ENCODE results near the gene EDN2.

EDN2 gene

DNA sequence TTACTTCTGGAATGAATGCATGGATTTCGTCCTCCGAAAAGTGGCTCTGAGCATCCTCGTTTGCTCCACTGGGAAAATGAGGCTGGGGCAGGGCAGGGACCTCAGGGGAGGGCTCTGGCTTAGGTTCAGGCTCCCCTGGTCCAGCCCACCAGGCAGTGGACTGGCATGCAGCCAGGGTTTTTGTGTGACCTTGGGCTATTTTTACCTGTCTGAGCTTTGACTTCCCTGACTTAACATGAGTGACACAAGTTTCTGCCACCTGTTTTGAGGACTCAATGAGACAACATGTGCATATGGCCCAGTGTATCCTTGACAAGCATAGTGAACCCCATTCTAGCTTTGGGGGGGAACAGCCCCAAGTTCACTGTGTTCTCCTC, 32.6 kb upstream of the EDN2 start:
- no peak for DNase-seq (ENCODE audit: low read depth)

DNA sequence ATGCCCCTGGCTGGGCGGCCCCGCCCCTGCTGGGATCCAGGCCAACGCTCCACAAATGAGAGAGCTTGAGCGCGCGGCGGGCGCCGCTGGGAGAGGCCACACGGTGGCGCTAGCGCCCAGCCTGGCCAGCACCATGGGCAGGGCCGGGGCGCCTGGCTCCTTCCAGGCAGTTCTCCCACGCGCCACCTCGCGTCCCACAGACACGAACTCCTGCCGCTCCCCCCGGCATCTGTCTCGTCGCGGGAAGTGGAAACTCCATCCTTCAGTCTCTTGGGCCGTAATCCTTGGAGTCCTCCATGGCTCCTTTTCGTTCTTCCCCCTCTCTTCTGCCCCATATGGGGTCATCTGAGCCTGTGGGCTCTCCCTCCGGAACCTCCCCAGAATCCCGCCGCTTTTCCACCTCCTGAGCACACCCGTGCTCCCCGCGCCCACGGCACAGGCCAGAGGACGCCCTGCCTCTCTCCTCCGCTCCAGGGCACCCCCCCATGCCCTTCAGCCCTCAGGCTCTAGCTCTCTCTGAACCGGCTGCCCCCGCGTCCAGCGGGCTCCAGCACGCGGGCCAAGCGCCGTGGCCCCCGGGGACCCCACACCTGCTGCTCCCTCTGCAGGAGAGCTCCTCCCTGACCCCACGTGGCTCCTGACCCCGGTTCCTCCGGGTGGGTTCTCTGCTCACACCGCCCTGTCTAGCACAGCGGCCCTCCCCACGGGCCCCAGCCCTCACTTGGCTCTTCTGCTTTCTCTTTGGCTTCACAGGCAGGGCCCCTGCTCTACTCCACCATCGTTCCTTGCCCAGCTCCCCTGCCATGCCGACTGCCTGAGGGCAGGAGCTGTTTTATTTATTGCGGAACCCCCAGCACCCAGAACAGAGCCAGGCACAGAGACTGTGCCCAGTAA, 31.9 kb upstream of the EDN2 start:
- DNase-seq (ENCODE audit: low read depth), result peak; percentile 81

DNA sequence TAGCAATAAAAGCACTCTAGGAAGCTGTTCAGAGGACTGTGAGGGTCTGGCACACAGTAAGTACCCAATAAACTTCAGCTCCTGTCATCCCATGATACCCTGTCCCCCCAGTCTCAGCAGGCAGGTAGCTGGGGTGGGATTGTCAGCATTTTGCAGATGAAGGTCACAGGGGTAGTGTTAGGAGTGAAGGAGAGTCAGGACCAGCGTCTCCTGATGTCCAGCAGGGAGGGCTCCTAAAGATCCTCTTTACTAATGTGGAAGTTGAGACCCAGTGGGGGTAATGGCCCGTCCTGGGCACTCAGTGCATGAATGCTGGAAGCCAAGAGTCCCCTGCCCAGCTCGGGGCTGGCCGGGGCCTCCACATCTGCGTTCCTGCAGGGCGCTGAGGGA, 31.3 kb upstream of the EDN2 start:
- no peak for DNase-seq (ENCODE audit: low read depth)

DNA sequence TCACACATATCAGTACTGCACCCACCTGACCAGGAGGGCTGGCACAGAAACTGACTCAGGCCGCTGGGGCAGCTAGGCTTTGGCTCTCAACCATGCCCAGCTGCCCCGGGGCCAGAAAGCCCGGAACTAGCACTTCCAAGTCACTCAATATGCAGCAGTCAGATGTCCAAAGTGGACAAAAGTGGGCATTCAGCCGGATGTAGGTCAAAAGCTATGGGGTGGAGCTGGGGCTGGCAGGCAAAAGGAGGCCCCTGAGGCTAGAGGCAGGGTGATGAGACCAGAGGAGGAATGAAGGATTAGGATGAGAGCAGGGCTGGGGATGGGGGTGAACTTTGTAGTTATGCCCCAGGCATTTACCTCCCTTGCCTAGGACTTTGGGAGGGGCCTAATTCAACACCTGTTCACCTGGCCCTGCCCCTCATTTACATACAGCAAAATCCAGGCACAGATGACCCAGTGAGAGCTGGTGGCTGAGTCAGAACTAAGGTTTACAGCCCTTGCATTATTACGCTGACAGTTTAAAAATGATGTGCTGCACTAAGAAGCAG, 30.7 kb upstream of the EDN2 start:
- DNase-seq (ENCODE audit: low read depth), result no peak

DNA sequence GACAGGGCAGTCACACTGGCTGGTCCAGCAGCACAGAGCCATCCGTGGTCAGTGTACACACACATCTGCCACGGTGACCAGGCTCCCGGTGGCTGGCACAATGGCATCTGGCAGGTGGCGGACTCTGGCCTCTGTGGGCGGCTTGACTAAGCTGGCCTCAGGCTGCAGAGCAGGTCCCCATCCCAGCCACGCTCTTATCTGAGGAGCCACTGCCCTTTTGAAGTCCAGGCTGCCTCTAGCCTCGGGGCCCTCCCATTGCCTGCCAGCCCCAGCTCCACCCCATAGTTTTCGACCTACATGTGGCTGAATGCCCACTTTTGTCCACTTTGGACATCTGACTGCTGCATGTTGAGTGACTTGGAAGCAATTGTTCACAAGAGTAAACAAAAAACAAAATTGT, 29.9 kb upstream of the EDN2 start:
- no peak for DNase-seq (ENCODE audit: low read depth)

DNA sequence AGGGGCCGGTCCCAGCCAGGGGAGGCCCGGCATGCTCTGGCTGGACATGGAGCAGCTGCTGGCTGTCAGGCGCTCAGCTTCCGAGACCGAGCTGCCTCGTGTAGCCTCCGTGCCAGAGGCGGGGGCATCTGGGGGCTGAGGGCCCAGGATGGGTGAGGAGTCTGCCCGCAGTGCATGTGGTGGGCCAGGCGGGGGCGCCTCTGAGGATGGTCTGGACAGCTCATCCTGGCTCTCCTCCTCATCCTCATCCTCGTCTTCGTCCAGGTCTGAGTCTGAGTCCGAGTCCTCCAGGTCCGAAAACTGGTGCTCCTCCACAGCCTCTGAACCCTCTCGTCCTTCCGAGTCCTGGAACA, 28.9 kb upstream of the EDN2 start:
- DNase-seq (ENCODE audit: low read depth), result no peak

DNA sequence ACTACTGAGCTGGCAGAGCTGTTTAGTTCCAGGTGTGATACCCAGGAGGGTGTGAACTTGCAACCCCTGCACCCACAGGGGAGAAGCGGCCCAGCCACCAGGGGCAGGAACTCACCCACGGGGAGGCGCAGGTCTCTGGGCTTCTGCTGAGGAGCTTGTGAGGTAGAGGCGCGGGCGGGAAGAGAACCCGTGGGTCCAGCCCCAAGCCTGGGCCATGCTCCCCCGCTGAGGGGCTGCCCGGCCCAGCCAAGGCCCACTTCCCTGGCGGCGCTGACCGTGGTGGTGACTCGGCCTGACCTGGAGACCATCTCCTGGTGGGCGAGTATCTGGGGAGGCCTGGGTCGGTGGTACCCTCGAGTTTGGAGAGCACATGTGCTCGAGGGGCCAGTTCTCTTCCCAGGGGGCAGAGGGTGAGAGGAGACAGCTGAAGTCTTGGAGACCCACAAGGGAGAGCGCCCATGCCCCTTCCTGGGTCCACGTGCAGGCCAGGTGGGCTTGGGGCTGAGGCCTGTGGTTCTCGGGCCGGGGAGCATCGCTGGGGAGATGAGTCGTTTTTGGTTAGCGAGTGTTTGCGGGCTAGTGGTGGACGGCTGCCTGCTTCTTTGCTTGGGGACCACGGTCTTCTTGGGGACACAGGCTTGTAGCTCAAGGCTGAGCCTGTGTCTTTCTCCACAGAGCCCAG, 28.4 kb upstream of the EDN2 start:
- no peak for DNase-seq (ENCODE audit: low read depth)

DNA sequence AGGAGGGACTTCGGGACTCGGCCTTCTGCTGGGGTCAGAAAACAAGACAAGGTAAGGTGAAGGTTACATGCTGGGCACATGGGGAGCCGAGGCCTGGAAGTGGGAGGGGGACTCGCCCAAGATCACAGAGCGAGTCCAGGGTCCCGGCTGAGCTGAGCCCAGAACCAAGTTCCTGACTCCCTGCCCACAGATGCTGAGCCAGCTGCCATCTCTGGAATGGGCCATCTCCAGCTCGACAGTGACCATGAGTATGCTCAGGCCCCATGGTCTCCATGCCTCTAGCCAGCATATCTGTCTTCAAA, 26.7 kb upstream of the EDN2 start:
- DNase-seq (ENCODE audit: low read depth), result no peak

DNA sequence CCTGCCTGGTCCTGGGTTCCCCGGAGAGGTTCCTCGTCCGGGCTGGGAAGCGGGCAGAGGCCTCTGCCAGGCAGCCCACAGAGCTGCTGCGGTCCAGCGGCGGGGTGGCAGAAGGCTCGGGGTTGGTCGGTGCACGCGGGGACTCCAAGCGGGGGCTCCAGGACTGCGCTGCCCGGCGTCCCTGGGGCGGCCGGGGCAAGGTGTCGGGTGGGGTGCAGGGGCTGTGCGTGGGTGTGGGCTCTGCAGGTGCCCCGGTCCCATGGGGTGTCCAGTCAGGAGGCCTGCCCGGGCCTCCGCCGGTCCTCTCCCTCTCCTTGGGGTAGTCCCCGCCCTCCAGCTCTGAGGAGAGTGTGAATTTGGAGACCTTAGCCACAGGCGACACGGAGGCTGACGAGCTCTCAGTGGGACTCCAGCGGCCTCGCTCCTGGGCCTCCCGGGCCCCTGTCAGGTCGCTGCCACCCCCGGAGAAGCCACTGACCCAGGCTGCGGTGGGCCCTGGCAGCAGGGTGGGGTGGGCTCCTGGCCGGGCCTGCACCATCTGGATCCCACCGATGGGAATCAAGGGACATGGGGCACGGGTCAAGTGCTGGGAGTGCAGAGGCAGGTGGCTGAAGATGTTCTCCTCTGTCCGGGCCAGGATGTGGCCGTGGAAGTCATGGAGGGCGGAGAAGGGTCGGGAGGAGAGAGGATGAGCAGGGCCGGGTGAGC, 26.2 kb upstream of the EDN2 start:
- DNase-seq (ENCODE audit: low read depth), result no peak

DNA sequence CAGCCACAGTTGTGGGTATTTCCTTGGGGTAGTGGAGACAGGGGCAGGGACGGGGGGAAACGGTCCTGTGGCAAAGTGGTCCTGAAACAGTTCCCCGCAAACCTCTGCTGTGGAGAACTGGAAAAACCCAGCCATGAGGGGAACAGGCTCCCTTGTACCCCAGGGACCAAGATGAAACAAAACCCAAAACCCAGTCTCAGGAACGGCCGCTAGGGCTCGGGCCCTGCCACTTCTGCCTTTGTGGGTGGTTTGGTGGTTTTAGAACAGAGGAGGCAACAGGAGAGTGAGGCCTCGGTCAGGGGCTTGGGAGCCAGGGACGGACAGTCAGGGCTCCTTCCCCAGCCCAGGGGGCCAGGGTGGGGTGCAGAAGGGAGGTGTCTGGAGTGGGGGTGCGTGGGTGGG, 24.8 kb upstream of the EDN2 start:
- no peak for DNase-seq (ENCODE audit: low read depth)

DNA sequence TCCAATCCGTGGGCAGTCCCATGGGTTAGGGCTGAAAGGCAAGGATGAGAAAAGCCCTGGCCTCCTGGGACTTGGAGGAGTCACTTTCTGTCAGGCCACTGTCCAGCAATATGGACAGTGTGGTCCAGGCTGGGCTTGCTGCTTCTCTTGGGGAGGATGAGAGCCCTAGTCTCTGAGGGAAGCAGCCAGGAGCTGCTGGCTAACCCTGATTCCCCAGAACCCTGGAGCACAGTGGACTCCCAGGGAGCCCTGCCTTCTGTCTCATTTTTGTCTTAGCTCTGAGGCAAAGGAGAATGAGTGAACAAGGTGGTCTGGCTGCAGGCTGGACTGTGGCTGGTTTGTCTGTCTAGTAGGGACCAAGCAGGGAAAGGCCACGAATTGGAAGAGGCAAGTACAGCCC, 23.8 kb upstream of the EDN2 start:
- no peak for DNase-seq (ENCODE audit: low read depth)

DNA sequence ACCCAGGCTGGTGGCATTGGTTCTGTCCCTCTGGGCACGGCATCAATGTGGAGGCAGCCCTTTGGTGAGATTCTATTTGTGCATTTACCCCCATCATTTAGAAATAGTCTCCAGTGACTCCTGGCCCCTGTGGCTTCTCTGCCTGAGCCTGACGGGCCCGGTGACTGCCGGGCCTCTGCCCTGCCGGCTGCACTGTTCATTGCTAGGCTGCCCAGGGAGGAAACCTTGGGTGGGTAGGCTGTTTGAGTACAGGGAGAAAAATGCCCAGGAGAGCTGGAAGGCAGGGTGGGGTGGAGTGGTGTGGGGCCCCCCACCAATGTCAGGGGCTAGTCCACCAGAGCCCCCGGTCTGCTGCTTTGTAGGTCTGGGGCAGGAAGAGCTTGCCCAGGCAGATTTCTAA, 23.4 kb upstream of the EDN2 start:
- DNase-seq (ENCODE audit: low read depth), result no peak

DNA sequence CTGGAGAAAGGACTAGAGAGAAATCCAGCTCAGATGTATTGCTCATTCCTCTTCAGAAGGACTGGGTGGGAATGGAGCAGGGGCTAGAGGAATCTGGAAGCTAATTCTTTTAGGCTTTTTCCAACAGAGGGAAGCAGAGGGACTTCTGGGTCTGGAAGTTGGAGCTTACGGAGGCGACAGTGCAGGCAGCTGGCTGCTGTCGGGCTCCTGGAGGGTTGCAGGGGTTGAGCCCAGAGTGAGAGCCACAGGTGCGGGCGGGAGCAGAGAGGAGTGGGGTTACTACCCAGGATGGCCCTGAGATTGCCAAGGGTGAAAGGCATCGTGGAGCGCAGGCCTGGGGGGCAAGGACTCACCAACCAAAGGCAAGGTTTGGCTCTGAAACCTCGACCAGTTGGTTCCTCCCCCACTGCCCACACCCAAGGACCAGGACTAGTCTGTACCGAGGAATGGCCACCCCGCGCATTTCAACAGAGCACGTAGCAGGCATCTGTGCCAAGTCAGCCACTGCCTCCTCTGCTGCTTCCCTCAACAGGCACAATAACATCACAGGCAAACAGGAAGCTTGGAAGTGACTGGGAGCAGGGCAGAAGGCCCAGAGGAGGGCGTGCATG, 22.7 kb upstream of the EDN2 start:
- no peak for DNase-seq (ENCODE audit: low read depth)

DNA sequence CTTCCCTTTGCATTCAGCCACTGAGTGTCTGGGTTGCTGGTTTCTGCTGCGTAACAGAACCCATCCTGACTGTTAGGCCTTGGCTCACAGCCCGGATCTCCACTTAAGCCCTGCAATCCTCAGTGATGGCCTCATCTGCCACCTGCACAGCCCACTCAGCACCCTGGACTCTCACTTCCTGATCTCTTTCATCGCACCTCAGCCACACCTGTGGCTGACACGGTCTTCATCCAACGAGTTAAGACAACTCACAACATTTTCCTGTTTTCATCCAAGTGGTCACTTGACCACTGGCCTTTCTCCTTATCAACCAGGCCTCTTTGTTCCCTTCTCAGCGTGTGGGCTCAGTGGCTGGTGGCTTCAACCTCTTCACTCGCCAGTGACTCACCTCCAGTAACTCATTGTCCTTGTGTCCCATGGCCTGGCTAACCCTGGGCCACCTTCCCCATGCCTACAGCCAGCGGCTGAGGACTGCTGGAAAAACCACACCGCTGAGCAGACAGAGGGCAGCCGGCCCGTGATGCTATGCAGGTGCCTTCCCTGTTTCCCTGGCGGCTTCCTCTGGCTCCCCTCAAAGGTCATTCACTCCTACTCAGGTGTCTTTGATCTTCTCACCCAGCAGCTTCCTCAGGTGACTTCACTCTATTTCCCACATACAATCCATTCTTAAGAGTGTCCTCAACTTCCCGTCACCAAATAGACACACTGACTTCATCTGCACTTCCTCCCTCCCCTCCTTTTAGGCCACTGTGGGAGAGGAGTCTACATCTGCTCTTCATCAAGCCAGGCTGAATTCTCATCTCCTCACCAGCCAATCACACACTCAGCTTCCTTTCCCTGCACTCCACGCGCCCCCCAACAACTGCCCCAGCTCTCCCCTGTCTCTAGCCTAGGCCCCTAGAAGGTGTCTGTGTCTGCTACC, 19.9 kb upstream of the EDN2 start:
- peak; percentile 86 for DNase-seq (ENCODE audit: low read depth)

DNA sequence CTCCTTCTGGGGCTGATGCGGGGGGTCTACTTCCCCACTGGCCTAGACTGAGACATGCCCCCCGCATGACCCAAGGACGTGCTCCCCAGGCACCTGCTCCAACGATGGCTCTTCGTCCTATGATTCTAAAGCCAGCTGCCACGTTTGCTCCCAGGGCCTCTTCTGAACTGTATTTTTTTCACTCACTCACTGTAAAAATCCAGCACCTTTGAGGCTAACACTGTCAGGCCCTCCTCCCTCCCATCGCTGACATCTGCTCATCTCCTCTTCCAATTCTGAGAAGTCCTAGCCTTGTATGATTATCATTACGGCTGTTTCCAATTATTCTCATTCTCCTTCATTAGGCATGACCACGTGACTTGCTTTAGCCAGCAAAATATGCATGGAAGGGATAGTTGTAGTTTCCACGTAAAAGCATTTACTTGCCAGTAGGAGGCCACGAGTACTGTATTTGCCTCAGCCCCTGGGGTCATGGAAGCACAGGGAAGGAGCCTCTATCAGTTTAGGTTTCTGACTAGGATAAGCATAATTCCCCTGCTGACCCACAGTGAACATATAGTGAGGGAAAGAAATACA, 19.1 kb upstream of the EDN2 start:
- no peak for DNase-seq (ENCODE audit: low read depth)

DNA sequence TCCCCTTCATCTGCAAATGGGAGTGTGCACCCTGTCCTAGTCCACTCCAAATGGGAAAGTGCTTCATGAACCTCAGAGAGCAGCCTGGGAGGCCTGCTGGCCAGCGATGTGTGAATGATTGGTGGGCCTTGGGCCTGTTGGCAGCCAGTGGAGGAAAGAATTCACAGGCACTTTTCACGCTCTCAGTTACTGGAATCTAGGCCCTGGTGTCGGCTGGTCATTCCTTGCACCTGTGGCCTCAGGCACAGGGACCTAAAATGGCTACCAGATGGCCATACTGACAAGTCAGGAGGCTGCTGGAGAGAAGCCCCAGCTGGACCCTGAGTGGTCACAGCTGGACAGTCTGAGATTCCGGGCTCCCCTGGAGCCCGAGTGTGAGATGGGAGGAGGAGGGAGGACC, 18.4 kb upstream of the EDN2 start:
- DNase-seq (ENCODE audit: low read depth), result no peak

DNA sequence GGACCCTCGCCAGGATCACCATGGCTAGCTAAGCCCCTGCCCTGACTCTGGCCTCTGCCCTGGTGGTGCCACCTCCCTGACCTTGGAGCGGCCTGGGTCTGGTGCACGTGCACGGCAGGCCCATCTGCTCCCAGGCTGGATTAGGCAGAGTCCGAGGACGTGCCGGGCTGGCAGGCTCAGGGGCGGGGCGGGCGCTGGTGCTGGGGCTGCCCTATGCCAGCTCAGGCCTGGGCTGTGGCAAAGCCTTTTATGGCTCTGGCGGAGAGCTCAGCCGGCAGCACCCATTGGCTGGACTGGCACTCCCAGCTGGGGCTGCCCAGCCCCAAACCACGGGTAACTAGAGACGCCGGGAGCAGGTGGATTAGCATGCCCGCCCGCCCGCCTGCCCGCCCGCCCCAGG, 17.1 kb upstream of the EDN2 start:
- DNase-seq (ENCODE audit: low read depth), result no peak

DNA sequence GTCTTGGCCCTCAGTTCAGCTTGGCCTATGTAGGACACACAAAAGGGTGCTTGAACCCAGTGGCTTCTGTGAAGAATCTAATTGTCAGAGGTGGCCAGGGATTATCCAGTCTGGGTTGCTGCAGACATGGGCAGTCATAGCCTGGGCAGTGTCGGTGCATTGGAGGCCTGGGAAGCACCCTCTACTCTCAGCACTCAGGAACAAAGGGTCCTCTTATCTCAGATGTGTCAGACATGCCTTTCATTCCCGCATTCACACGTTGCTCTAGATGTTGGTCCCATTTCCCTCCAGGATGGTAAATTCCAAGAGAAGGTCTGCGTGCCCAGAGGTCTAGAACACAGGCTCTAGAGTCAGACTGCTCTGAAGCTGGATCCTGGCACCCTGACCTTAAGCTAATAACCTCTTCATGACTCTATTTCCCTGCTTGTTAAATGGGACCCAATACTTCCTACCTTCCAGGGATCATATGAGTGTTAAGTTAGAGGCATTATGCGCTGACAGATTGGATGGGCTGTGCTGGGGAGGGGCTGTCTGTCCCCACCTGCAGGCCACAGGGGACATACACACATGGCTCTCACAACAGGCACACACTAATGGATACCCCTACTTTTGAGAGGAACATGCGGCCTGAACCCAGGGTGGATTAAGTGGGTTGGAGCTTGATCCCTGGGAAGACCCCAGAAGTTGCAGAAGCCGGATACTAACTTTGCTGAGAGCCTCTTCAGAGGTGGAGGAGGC, 16.5 kb upstream of the EDN2 start:
- DNase-seq (ENCODE audit: low read depth), result no peak

DNA sequence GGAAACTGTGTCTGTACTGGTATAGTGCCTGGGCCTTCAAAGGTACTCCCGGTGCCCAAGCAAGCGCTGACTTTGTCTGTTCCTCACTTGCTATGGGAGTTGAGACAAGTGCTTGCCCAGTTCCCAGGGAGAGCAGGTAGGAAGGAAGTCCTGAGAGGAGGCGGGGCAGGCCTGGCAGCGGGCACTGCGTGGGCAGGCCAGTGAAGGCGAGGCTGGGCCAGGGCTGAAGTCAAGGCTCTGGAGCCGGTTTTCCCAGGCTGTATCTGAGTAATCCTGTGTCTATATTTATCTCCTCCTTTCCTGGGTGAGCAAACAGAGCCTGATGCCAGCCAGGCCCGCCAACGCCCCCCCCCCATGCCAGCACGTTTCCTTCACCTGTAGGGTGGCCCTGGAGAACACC, 15.9 kb upstream of the EDN2 start:
- DNase-seq (ENCODE audit: low read depth), result no peak

DNA sequence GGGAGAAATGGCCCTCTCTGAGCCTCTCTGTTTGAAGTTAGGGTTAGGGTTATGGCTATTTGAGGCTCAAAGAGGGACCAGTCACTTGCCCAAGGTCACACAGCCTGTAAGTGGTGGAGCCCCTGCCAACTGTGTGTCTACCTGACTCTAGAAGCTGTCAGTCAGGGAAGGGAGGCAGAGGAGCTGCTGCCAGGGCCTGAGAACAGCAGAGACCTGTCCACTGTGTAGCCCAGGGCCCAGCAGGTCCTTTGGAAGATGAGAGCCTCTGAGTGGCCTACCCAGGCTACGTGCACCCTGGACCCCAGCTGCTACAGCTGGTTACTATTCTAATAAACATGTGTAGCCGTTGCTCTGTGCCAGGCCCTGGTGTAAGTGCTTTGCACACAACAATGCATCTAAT, 15.1 kb upstream of the EDN2 start:
- no peak for DNase-seq (ENCODE audit: low read depth)

DNA sequence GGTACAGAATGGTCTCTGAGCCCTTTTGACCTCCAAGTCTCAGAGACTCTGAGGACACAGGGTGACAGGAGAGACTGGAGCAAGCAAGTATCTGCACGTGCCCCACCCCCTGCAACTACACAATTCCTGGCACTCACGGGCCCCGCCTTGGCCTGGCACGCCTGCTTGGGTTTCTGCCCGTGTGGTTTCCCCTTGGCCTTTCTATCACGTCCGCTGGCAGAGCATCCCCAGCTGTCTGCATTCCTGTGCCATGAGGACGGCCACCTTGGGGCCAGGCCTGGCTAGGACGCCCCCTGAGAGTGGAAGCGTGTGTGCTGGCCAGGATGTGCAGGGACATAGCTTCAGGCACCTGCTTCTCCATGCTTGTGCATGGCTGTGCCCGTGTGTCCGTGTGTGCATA, 14.3 kb upstream of the EDN2 start:
- no peak for DNase-seq (ENCODE audit: low read depth)
